ENCODE measurements around the gene POLRMT.
"Not testable (repeated sequence)": the region's sequence is repeated elsewhere in the genome, so short reads cannot be mapped to it uniquely, and the experiment has no call there.

Gene POLRMT

GRCh38 chr19:624433-625109 is 8.8 kb downstream of the POLRMT start:
- DNase-seq = no peak

DNA sequence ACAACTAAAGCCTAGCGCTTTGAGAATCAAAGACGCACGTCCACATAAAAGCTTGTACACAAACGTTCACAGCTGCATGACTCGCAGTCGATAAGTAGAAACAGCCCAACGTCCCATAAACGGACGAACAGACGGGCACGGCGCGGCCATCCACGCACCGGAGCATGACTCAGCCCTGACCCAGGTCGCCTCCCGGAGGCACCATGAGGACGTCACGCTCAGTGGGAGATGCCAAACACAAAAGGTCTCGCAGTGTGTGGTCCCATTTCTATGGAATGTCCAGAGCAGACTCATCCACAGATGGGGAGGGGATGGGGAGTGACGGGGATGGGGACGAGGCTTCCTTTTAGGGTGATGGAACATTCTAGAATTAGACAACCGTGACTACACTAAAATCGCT is 9.4 kb downstream of the POLRMT start:
- peak; percentile 87 for DNase-seq

DNA sequence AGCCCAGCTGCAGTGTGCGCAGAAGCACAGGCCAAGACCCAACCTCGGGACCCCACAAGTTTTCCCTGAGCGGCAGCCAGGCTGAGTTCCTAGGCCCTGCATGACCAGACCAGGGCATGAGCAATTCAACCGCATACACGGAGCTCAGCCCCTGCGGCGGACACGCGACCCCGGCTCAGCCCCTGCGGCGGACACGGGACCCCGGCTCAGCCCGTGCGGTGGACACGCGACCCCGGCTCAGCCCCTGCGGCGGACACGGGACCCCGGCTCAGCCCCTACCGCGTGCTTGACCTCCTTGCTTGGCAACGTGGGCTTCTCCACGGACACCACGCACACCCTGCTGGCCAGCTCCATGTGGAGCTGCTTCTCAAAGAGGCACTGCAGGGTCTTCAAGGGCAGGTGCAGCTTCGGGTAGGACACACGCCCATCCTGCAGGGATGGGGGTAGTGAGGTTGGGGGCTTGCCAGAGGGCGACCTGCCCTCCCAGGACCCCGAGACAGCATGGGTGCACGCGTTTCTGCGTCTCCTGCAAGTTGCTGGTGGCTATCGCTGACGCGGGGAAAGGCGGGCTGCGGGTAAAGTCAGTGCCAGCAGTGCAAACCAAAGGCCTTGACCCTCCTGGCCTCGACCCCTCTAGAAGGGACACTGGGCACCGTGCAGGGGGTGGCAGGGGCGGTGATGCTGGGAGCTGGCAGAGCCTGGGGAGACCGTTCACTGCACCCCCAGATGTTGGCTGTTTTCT is 10.0 kb downstream of the POLRMT start:
- no peak for DNase-seq

DNA sequence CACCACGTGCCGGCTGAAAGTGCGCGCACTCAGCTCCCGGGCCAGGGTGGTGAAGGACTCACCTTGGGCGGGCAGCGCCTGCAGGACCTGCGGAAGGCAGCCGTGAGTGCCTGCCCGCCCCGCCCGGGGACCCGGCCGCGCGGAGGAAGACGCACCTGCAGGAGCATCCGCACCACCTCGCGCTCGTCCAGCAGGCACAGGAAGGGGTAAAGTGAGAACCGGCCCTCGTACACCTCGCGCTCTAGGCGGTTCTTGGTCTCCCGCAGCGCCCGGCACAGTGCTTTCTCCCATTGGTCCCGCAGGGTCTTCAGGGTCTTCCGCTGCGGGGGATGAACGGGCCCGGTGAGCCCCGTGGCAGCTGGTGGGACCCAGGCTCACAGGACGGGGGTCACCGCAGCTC is 10.7 kb downstream of the POLRMT start:
- DNase-seq = no peak

GRCh38 chr19:621819-622218 is 11.5 kb downstream of the POLRMT start:
- DNase-seq = no peak

DNA sequence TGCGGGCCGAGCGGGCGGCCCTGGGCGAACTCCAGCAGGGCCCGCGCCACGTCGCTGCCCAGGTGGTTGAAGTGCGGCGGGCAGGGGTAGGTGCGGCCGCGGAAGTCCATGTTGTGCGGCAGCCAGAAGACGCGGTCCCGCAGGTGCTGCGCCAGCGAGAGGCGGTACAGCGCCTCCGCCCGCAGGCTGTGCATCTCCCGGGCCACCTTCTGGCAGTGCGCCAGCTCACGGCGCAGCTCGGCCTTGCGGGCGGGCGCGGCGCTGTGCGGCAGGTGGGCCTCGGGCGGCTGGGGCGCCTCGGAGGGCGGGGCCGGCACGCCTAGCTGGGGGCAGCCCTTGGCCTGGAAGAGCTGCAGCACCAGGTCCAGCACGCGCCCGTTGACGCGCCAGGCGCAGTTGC is 12.1 kb downstream of the POLRMT start:
- DNase-seq = not testable (repeated sequence)

DNA sequence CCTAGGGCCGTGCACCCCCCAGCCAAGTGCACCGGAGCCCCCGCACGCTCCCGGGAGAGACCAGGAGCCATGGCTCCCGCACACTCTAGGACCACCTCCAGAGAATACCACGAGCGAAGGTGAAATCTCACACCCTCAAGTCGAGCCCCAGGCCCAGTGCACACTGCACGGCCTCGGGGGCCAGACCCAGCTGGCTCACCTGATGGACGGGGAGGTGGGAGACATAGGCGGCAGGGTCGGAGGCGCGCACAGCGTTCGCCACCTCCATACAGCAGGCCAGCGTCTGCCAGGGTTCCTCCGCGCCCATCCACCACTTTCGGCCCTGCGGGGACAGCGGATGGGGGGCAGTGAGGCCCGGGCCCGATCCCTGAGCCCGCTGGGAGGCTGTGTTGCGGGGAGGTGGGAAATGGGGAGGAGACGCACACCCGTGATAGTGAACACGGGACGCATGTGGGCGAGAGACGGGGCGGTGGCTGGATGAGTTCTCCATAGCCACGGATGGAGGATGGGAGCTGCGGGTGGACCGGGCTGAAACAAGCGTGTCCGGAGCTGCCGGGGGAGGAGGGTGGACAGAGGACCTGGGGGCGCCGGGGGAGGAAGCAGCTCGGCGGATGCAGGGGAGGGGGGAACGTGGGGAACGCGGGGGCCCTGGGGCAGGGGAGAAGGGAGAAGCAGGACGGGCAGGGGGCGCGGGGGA is 13.0 kb downstream of the POLRMT start:
- DNase-seq = no peak

DNA sequence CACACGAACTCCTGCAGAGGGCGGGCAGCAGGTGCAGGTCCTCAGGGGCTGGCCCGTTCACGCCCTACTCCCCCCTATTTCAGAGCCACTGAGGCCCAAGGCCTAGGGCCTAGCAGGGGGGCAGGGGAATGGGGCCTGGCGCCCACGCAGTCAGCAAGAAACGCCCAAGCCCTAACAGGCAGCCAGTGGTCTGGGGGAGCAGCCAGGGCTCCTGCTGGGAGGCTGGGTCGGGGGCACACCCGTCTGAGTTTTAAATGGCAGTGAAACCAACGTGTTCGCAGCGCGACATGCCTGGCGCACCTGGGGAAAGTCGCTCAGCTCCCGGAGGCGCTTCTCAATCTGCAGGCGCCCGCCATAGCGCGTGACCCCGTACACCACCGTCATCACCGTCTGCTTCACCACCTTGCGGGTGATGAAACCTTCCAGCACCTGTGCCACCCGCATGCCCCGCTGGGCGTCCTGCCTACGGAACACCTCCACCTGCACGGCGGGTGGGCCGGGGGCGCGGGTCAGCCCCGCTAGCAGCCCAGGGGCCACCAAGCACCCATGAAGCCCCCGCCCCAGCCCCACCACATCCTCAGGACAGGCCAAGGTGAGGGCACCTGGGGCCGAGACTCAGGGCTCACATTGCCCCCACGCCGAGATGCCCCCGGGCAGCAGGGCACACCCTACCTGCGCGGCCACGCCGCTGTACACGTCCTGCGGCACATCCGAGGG is 13.9 kb downstream of the POLRMT start:
- no peak for DNase-seq

DNA sequence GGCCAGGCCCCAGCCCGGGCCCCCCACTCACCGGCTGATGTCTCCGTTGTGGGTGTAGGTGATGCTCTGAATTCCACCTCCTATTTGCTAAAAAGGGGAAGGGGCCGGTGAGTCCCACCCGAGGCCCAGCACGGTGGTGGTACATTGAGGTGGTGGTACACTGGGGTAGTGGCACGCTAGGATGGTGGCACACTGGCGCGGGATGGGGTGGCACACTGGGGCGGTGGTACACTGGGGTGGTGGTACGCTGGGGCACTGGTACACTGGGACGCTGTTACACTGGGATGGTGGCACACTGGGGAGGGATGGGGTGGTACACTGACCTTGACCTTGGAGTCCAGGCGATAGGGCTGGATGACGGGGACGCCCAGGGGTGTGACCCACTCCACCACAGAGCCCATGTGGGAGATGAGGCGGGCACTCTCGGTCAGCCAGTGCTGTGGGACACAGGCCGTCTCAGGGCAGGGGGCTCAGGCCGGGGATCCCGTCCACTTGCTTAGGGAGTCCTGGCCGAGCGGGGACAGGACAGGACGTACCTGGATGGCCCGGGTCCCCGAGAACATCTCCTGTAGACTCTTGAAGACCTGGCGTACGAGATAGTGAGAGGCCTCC is 14.6 kb downstream of the POLRMT start:
- no peak for DNase-seq

GRCh38 chr19:618247-618619 is 15.1 kb downstream of the POLRMT start:
- no peak for DNase-seq

DNA sequence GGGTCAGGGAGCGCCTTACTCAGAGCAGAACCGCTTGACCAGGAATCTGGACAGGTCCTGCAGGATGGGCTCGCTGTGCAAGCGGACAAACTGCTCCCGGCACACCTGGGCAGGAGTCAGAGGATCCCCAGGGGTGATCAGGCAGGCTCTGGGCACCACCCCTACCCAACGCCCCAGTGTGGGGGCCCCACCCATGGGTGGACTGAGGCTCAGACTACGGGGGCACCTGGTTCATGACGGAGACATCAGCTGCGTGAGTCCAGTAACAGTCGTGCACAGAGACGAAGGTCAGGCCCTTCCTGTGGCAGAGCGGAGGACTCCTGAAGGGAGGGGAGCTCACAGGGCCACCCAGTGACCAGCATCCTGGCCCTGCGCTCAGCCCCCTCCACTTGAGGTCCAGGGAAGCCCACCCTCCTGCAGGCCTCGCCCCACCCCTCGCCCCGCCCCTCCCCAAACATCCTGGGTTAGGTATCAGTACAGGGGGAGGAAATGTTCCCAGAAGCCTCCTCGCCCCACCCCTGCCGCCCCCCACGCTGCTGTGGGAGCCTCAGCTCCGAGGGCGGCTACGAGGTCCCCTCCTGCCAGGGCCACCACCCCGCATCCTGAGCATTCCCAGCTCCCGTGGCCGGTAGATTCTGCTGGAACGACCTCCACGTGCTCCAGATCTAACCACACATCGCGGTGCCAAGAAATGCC is 15.6 kb downstream of the POLRMT start:
- no peak for DNase-seq

- no peak for DNase-seq
Measured at GRCh38 chr19:616747-617526, 16.4 kb downstream of the POLRMT start.

GRCh38 chr19:616062-616700 is 17.2 kb downstream of the POLRMT start:
- no peak for DNase-seq

DNA sequence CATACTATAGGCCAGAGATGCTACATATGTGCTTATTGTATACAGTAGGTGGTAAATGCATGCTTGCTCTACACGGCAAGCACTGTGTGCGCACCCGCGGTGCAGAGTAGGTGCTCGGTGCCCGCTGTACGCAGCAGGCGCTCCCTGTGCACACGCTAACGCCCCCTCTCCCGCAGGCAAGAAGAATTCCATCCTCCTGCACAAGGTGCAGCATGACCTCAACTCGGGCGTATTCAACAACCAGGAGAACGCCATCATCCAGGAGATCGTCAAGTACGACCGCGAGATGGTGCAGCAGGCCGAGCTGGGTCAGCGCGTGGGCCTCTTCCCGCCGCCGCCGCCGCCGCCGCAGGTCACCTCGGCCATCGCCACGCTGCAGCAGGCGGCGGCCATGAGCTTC is 17.7 kb downstream of the POLRMT start:
- no peak for DNase-seq

DNA sequence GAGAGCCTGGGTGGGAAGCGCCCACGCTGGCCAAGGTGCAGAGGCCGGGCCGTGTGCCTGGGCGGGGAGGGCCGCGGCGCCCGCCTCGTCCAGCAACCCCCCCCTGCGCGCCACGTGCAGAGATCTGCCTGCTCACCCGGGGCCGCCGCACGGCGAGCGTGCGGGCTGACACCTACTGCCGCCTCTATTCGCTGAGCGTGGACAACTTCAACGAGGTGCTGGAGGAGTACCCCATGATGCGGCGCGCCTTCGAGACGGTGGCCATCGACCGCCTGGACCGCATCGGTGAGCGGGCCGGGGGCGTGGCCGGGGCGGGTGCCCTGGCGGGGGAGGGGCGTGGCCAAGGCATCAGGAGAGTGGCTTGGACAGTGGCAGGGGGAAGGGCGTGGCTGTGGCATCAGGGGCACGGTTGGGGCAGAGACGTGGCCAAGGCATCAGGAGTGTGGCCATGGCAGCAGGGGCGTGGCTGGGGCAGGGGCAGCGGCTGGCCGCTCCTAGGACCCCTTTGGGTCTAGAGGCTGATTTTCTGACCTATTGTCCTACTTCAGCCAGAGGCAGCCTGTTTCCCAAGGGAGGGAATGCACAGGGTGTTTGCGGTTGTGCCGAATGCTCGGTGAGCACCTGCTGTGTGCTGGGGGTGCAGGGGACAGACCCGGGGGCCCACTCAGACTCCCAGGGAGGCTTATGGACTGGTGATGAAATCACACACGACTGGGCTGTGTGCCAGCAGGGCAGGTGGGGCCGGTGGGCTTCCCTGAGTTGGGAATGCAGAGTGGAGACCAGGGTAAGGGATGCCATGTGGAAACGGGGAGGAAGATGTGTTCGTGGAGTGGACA is 19.4 kb downstream of the POLRMT start:
- no peak for DNase-seq

- DNase-seq = no peak
Measured at GRCh38 chr19:612941-613340, 20.4 kb downstream of the POLRMT start.

DNA sequence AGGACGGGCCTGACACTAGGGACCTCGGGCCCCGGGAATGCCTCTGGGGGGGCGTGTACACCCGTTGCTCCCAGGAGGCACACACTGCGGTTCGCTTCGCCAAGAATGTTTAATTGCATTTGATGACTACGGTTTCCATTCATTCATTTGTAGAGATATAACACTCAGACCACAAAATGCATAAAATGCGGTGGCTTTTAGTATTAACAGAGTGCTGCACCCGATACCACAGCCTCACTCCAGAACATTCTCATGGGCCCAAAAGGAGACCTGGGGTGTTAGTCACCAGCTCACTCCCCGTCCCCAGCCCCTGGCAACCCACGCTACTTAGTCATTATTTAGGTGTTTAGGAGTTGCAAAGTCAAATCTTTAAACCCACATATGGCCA is 21.9 kb downstream of the POLRMT start:
- DNase-seq = peak; percentile 92

DNA sequence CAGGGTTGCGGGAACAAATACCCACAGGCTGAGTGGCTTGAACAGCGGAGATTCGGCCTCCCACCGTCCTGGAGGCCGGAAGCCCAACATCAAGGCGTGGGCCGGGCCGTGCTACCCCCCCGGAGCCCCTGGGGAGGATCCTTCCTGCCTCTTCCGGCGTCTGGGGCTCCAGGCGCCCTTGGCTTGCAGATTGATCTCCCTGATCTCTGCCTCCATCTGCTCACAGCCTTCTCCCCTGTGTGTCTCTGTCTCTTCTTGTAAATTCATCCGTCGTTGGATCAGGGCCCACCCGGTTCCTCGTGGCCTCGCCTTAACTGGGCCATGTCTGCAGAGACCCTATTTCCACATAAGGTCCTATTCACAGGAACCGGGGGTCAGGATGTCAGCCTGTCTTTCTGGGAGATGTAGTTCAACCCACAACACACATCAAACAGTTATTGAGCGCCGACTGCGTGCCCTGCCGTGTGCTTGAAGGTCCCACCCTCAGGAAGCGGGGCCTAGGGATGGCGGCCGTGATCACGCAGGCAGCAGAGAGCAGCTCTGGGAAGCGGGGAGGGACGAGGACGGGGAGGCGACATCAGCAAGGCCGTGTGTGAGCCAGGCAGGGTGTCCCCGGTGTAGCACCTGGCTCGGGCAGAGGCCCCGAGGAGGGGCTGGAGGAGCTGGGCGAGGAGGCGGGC is 22.4 kb downstream of the POLRMT start:
- DNase-seq = peak; percentile 91

GRCh38 chr19:610071-610800 is 23.1 kb downstream of the POLRMT start:
- DNase-seq = no peak
